NCI-H2029 (cell line): ENCODE data around the gene SLC39A3.

Source experiments
- DNase-seq: peaks from one replicate; lab custom pipeline; 2025; lab: John Stamatoyannopoulos, UW

Gene SLC39A3

GRCh38 chr19:2703077-2703437, 36.8 kb downstream of the SLC39A3 start:
- DNase-seq, result no peak

- peak; percentile 83 for DNase-seq
Measured at GRCh38 chr19:2702170-2703076, 37.4 kb downstream of the SLC39A3 start, which contains the start of gene GNG7. Gene GNG7, minus strand, starts transcription at chr19:2702694. Its CDS starts 182,006 bp downstream, at chr19:2520688.

GRCh38 chr19:2701361-2702169, 38.3 kb downstream of the SLC39A3 start:
- no peak for DNase-seq

- DNase-seq, result no peak
Measured at GRCh38 chr19:2700660-2701360, 39.0 kb downstream of the SLC39A3 start.

- no peak for DNase-seq
Measured at GRCh38 chr19:2699413-2700140, 40.2 kb downstream of the SLC39A3 start.

GRCh38 chr19:2694196-2694595, 45.6 kb downstream of the SLC39A3 start:
- no peak for DNase-seq

- DNase-seq, result no peak
Measured at GRCh38 chr19:2693492-2694160, 46.2 kb downstream of the SLC39A3 start.

- no peak for DNase-seq
Measured at GRCh38 chr19:2691951-2692350, 47.9 kb downstream of the SLC39A3 start.

- DNase-seq, result no peak
Measured at GRCh38 chr19:2690856-2691255, 49.0 kb downstream of the SLC39A3 start.

GRCh38 chr19:2686360-2686759, 53.5 kb downstream of the SLC39A3 start:
- DNase-seq, result no peak

GRCh38 chr19:2685204-2685704, 54.6 kb downstream of the SLC39A3 start:
- no peak for DNase-seq

- no peak for DNase-seq
Measured at GRCh38 chr19:2683430-2684003, 56.3 kb downstream of the SLC39A3 start.
